ENCODE data around the gene S100A14.

DNA sequence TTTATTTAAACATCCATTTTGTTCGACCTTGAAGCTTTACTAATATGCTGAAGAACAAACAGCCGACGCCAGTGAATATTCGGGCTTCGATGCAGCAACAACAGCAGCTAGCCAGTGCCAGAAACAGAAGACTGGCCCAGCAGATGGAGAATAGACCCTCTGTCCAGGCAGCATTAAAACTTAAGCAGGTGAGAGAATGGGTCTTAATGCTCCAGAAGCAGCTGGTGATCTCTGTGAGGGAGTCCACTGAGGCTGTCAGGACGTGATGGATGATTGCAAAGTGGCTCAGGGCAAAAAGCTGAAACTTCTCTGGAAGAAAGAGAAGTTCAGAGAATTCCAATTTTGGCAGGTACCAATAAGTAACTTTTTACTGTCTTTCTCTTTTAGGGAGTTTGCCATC is 22.1 kb upstream of the S100A14 start:
- TF ChIP-seq, protein P1, sequence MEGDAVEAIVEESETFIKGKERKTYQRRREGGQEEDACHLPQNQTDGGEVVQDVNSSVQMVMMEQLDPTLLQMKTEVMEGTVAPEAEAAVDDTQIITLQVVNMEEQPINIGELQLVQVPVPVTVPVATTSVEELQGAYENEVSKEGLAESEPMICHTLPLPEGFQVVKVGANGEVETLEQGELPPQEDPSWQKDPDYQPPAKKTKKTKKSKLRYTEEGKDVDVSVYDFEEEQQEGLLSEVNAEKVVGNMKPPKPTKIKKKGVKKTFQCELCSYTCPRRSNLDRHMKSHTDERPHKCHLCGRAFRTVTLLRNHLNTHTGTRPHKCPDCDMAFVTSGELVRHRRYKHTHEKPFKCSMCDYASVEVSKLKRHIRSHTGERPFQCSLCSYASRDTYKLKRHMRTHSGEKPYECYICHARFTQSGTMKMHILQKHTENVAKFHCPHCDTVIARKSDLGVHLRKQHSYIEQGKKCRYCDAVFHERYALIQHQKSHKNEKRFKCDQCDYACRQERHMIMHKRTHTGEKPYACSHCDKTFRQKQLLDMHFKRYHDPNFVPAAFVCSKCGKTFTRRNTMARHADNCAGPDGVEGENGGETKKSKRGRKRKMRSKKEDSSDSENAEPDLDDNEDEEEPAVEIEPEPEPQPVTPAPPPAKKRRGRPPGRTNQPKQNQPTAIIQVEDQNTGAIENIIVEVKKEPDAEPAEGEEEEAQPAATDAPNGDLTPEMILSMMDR (IDR thresholded peaks at IDR 0.05), result no peak
- TF ChIP-seq POLR2A (IDR thresholded peaks at IDR 0.05) (no peak), POLR2AphosphoS5 (IDR thresholded peaks at IDR 0.05; ENCODE audit: insufficient read depth in 1 of 2, low read depth in 1 of 2) (no peak)

All from vagina (tissue), 2 donors.